Measurements from ENCODE around the gene CBL.

DNA sequence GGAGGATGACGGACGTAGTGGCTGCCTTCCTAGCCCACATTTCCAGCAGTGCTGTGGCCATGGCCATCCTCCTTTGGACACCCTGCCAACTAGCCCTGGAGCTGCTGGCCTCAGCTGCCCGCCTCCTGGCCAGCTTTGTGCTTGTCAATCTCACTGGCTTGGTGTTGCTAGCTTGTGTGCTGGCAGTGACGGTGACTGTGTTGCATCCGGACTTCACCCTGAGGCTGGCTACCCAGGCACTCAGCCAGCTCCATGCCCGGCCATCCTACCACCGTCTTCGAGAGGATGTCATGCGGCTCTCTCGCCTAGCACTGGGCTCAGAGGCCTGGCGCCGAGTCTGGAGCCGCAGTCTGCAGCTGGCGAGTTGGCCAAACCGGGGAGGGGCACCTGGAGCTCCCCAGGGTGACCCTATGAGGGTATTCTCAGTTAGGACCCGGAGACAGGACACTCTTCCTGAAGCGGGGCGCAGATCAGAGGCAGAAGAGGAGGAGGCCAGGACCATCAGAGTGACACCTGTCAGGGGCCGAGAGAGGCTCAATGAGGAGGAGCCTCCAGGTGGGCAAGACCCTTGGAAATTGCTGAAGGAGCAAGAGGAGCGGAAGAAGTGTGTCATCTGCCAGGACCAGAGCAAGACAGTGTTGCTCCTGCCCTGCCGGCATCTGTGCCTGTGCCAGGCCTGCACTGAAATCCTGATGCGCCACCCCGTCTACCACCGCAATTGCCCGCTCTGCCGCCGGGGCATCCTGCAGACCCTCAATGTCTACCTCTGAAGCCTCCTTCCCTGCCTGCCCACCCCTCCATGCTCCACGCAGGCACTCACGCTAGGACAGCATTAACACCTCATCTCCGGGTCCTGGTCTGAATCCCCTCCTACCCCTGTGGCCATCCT lies 129.8 kb downstream of the CBL start:
- no peak for TF ChIP-seq CTCF (IDR thresholded peaks at IDR 0.05)
- no peak for TF ChIP-seq POLR2A (IDR thresholded peaks at IDR 0.05)
